WI38 (cell line): Measurements from ENCODE around the gene VEPH1.

Experiments
- H3K4me3 ChIP-seq: 2 replicates; pipeline ENCODE4 v1.5.1; 2011; ENCODE audit warnings: low read depth, mild to moderate bottlenecking, control low read depth, low read length
- TF ChIP-seq, protein P1 (sequence below): IDR thresholded peaks from 2 replicates; pipeline ENCODE4 v1.5.1; 2012; ENCODE audit warnings: low read depth, mild to moderate bottlenecking, control low read depth, low read length

VEPH1 gene

DNA sequence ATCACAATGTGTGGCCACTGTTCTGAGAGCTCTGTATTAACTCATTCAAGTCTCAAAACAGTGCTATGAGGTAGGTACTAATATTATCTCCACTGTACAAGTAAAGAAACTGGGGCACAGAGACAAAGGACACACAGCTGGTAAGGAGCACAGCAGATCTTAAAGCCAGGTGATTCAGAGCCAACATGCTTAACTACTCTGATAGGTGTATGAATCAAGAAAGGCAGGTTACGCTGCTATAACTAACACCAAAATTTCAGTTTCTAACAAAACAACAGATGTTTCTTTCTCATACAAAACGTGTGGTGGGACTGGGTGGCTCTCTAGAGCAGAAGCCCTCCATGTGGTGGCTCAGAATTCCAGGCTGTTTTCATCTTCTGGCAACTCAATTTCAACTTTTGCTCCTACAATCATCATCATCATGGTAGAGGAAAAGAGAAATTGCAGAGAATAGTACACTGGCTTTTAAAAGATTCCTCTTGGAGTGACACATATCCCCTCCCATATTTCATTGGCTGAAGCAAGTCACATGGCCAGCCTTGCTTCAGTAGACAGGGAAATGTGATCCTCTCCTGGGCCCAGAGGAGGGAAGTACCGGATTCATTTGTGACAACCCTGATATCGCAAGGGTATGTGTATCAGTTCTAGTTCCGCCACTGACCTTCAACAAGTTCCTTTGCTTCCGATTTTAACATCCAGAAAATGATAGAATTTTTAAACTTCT is 192.7 kb downstream of the VEPH1 start:
- TF ChIP-seq, protein P1, sequence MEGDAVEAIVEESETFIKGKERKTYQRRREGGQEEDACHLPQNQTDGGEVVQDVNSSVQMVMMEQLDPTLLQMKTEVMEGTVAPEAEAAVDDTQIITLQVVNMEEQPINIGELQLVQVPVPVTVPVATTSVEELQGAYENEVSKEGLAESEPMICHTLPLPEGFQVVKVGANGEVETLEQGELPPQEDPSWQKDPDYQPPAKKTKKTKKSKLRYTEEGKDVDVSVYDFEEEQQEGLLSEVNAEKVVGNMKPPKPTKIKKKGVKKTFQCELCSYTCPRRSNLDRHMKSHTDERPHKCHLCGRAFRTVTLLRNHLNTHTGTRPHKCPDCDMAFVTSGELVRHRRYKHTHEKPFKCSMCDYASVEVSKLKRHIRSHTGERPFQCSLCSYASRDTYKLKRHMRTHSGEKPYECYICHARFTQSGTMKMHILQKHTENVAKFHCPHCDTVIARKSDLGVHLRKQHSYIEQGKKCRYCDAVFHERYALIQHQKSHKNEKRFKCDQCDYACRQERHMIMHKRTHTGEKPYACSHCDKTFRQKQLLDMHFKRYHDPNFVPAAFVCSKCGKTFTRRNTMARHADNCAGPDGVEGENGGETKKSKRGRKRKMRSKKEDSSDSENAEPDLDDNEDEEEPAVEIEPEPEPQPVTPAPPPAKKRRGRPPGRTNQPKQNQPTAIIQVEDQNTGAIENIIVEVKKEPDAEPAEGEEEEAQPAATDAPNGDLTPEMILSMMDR: no peak
- no peak overlapping the region for H3K4me3 ChIP-seq

DNA sequence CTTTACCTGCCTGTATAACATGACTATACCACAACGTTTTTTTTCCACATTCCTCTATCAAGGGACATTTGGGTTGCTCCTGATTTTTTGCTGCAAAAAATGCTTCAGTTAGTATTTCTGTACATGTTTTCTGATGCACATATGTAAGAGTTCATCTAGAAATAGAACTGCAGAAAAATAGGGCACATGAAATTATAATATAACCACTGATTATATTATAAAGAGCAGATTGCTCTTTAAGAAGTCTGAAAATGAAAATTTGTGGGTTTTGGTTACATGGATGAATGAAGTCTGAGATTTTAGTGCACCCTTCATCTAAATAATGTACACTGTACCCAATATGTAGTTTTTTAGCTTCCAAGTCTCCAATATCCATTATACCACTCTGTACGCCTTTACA is 196.7 kb downstream of the VEPH1 start:
- H3K4me3 ChIP-seq: no peak overlapping the region

DNA sequence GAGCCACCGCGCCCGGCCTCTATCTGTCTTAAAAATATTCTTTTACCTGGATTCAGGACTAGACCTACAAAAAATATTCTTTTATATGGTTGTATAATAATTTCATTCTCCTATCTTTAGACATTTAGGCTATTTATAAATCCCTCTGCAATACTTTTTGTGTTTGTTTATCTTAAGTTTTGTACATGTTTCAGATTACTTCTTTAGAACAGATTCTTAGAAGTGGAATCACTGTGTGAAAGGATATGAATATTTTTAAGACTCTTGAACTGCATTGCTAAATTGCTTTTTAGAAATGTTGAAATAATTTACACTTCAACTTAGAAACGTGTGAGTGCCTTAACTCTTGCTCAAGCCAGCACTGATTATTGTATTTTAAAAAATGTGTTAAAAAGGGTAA is 197.8 kb downstream of the VEPH1 start:
- TF ChIP-seq, protein P1: no peak
- no peak overlapping the region for H3K4me3 ChIP-seq

More for the DNA sequence above, 196.7 kb downstream of the VEPH1 start:
- TF ChIP-seq, protein P1: no peak

DNA sequence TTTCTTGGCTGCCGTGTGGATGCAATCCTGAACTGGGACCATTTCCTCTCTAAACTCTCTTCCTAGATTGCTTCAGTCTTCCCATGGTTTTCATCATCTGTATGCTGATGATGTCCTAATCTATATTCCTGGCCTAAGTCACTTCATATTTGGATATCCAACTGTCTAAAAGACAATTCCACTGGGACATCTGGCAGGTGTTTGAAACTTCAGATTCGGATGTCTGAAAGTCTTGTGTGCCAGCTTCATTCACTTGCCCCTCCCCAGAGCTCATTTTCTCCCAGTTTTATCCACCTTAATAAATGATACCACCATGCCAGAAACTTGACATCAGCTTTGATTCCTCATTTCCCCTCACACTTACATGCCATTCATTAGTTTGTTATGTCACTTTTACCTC is 201.5 kb downstream of the VEPH1 start:
- TF ChIP-seq, protein P1: no peak
- no peak overlapping the region for H3K4me3 ChIP-seq

DNA sequence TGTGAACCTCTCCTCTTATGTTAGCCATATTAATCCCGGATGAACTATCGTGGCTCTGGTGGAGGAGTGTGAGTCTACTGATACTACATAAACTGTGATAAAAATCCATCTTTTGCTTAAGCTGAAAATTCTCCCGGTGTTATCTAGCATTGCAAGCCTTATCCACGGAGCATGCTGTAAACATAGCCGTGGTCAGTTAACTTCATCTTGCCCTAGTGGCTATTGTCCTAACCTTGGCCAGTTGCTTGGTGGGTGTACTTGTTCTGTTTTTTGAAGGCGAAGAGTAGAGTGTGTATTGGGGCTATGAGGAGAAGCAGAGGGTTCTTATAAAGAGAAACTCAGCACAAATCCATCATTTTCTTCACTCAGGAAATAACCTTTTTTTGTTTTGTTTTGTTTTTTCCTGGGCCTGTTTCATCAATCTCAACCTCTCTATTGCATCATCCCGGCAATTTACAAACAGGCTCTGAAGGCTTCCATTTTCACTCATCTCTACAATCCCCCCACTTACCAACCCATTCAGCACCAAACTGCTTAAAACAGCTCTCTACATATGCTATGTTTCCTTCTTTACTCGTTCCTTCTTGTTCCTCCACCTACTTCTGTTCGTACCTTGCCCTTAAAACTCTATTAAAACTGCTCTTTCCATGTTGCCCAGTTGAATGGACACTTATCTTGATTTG is 202.1 kb downstream of the VEPH1 start:
- TF ChIP-seq, protein P1: no peak
- no peak overlapping the region for H3K4me3 ChIP-seq

DNA sequence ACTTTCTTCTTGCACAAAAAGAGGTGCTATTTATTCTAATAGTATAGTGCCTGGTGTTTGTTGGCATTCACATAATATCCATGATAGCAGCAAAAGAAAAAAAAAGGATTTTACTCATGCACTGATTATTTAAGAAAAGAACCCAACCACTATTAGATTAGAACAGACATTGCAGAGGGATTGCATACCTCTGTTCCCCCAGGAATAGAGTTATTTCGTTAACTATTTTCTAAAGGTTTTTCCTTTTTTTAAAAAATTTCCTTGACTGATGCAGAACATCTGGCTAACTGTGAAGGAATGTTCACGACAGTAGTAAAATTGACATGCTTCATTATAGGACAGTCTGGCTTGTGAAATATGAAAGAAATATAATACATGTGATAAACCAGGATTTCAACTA is 203.1 kb downstream of the VEPH1 start:
- TF ChIP-seq, protein P1: no peak
- H3K4me3 ChIP-seq: no peak overlapping the region

DNA sequence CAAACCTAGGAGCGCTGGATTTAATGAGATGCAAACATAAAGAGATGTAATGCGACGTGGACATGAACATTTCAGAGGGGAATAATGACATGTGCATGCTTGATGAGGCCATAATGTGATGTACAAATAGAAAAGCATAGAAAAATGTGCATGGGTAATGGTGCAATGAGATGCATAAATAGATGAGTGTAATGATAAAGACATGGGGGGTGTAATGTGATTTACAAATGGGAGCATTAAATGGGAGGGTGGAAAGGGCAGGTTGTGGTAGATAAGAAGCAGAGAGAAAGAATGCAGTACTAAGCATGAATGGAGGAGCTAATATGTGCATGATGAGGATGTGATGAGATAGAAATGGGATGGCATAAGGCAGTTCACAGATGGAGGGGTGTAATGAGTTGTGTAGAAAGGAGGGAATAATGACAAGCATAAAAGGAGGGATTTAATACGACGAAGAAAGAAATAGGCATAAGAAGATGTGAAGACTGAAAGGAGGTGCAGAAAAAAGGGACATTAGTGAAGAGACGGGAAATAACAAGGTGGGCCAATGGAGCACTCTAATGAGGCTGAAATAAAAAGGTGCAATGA is 205.8 kb downstream of the VEPH1 start:
- TF ChIP-seq, protein P1: no peak
- no peak overlapping the region for H3K4me3 ChIP-seq
